GM23338 (cell line): ENCODE results near the gene MGAT4B.

Source experiments
- CREB1 ChIP-seq: fragments of 250-450 bp; sonication (Bioruptor Pico); IDR thresholded peaks from 2 replicates; pipeline ENCODE4 v1.5.0; 2020; ENCODE audit warnings: low read depth, mild to moderate bottlenecking, moderate library complexity
- CTCF ChIP-seq, 2 experiments: fragments of 200-600 bp in 1 of 2; sonication (generic) in 1 of 2; conservative IDR thresholded peaks; 2 replicates each; pipeline versions ENCODE4 v1.5.1 to v1.6.1; 2016 to 2017; ENCODE audit warnings: antibody characterized with exemption in 2 of 2, low read depth in 2 of 2, mild to moderate bottlenecking in 2 of 2, moderate library complexity in 1 of 2
- EZH2 ChIP-seq: fragments of 200-600 bp; sonication (generic); IDR thresholded peaks from one replicate; pipeline ENCODE4 v1.8.0; 2017; ENCODE audit warnings: antibody characterized with exemption, mild to moderate bottlenecking, low read depth; ENCODE audit not compliant: unreplicated experiment
- EZH2phosphoT487 ChIP-seq: fragments of 200-600 bp; sonication (generic); IDR thresholded peaks from one replicate; pipeline ENCODE4 v1.8.1; 2018; ENCODE audit warnings: antibody characterized with exemption; ENCODE audit not compliant: unreplicated experiment
- JUNB ChIP-seq: IDR thresholded peaks from one replicate; pipeline ENCODE4 v1.6.1; 2016; ENCODE audit warnings: antibody characterized with exemption; ENCODE audit not compliant: unreplicated experiment
- POLR2AphosphoS5 ChIP-seq: IDR thresholded peaks from 2 replicates; pipeline ENCODE4 v1.6.1; 2016; ENCODE audit warnings: antibody characterized with exemption, low read depth
- REST ChIP-seq: IDR thresholded peaks from one replicate; pipeline ENCODE4 v1.6.1; 2018; ENCODE audit warnings: antibody characterized with exemption; ENCODE audit not compliant: unreplicated experiment
- ZNF331 ChIP-seq: fragments of 250-450 bp; sonication (Bioruptor Pico); IDR thresholded peaks from 2 replicates; pipeline ENCODE4 v1.5.0; 2020; ENCODE audit warnings: low read depth, mild to moderate bottlenecking, moderate library complexity
- ZNF462 ChIP-seq: fragments of 250-450 bp; sonication (Bioruptor Pico); IDR thresholded peaks from 2 replicates; pipeline ENCODE4 v1.5.0; 2020; ENCODE audit warnings: mild to moderate bottlenecking, moderate library complexity
- TF ChIP-seq, protein P1 (sequence below): IDR thresholded peaks from 2 replicates; pipeline ENCODE4 v1.6.1; 2016; ENCODE audit warnings: antibody characterized with exemption

GRCh38 chr5:179815491-179816249, 9.0 kb upstream of the MGAT4B start:
- TF ChIP-seq CREB1 (CRISPR knock-in tag): no peak
- TF ChIP-seq CTCF (conservative IDR thresholded peaks at IDR 0.05; ENCODE audit: low read depth in 2 of 2): no peak
- TF ChIP-seq EZH2: no peak
- TF ChIP-seq REST: no peak
- TF ChIP-seq EZH2phosphoT487: no peak
- TF ChIP-seq POLR2AphosphoS5: no peak
- TF ChIP-seq ZNF331 (CRISPR knock-in tag): no peak
- TF ChIP-seq, protein P1, sequence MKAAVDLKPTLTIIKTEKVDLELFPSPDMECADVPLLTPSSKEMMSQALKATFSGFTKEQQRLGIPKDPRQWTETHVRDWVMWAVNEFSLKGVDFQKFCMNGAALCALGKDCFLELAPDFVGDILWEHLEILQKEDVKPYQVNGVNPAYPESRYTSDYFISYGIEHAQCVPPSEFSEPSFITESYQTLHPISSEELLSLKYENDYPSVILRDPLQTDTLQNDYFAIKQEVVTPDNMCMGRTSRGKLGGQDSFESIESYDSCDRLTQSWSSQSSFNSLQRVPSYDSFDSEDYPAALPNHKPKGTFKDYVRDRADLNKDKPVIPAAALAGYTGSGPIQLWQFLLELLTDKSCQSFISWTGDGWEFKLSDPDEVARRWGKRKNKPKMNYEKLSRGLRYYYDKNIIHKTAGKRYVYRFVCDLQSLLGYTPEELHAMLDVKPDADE: no peak
- TF ChIP-seq JUNB: no peak
- no peak for TF ChIP-seq ZNF462 (CRISPR knock-in tag)
